DMS114 treated with DMSO at 0.1 percent for 48 hours (cell line): ENCODE results near the gene CTPS1.
A peak's percentile ranks its signal among the peaks of the same experiment; 100 is the strongest.

ENCODE experiments used
- DNase-seq: peaks from one replicate; lab custom pipeline; 2025; ENCODE audit not compliant: unreplicated experiment; lab: John Stamatoyannopoulos, UW

Gene CTPS1

DNA sequence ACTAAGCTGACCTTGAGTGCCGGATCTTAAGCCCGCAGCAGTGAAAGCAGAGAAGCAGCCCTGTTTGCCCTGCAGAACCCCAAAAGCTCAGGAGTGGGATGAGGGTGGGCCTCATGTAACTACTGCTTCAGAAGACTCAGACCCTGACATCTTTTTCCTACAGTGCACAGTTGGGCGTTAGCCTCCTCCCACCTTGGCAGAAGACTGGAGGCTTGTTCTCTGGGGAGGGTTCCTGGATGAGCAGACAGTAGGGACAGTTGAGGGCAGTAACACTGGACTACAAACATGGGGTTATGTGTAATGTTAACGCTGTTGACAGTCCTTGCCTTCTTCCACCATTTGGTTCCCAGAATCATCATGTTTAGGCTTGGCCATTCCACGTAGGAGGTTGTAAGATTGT is 9.6 kb downstream of the CTPS1 start:
- DNase-seq = no peak

GRCh38 chr1:40997096-40997495 is 17.6 kb downstream of the CTPS1 start:
- no peak for DNase-seq

DNA sequence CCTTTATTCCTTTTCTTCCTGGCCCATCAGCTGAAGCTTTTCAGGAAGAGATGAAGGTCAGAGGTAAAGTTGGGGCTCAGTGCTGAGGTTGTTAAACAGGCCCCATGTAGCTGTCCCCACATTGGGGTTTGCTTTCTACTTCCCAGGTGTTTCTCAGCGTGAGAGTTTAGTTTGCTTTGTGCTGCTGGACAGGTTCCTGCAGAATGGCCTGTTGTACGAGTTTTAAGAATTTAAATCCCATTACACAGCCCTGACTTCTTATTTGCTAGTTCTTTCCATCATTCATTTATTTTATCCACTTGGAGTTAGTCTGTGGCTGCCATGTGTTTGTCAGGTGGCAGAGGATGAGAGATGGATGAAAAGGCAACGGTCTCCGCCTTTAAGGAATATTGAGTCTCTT is 19.2 kb downstream of the CTPS1 start:
- DNase-seq = no peak

DNA sequence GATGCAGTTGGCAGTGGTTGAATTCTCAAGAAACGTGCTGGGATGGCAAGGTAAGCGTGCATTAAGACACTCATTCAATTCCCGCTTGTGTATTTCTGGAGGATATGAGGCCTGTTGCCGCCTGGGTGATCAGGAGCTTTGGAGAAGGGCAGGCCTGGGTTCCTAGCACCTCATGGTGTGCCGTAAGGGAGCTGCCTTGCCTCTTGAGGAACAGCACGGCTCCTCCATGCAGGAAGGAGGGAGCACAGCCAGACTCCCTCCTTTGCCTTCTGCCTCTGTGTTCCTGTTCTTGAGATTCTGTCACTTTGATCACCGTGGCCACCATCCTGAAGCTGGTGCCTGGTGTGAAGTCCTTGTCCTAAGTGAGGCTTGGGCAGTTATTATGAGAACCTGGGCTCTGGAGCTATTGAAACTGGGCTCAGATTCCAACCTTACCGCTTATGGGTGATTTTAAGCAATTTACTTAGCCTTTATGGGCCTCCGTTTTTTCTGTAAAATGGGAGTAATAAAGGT is 23.7 kb downstream of the CTPS1 start:
- no peak for DNase-seq

GRCh38 chr1:41003640-41004220 is 24.2 kb downstream of the CTPS1 start:
- DNase-seq = peak; percentile 30

DNA sequence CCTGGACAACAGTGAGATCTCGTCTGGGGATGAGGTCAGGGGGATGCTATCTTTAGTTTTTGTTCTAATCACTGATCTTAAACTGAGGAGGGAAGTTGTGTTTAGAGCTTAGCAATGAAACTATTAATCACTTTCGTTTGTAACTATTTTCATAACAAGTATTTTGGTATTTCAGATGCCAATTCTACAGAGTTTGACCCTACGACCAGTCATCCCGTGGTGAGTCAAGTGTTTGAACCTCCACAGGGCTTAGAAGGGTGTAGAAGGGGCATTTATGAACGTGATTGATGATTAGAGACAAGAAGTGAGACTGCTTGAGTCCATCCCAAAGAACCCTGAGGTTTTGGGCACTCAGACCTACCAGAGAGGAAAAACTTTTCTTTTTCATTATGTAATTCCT is 26.4 kb downstream of the CTPS1 start:
- DNase-seq = no peak

GRCh38 chr1:41006942-41007865 is 27.7 kb downstream of the CTPS1 start:
- DNase-seq = no peak

DNA sequence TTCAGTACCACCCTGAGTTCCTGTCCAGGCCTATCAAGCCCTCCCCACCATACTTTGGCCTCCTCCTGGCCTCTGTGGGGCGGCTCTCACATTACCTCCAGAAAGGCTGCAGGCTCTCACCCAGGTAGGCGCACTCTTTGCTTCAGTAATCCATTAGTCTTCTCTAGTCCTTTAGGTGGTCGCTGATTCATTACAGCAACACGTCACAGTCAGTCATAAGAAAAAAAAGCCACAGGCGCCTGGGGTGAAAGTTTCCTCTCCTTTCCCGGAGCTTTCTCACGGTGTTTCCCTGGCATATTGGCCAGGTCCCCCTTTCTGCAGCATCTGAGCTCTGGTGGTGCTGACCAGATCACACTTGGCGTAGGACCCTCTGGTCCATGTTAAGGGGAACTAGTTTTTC is 30.0 kb downstream of the CTPS1 start:
- no peak for DNase-seq

DNA sequence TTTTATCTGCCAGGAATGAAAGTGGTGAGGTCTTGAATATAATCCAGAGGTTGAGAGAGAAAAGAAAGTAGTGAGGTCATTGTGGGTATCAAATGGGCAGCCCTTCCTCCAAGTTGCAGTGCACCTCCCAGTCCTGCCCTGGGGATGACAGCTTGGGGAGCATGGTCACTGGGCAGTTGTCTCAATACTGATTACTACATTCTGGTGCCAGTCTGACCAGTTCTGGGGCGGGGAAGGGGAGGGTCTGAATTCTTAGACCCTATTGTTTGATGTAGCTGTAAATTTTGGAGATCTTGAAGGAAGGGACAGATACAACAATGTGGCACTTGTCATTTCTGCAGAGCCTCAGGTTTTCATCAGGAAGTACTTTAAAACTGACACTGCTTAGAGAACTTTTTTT is 30.8 kb downstream of the CTPS1 start:
- DNase-seq = no peak

GRCh38 chr1:41013024-41013423 is 33.5 kb downstream of the CTPS1 start:
- DNase-seq = no peak

DNA sequence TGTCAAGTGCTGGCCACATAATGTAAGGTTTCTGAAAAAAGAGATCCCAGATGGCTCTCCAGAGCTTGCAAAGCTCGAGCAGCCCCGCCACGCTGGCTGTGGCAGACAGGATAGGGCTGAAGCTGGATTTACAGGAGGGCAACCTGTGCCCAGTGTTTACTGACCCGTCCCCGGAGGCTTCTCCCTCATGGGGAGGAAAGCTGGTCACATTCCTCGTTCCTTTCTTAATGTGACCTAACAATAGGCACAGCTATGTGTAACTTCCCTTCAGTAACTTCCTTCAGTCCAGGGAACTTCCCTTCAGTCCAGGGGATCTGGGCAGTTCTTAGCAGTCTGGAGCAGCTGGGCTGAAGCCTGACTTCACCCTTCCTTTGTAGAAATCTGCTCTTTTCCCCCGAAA is 34.3 kb downstream of the CTPS1 start:
- DNase-seq = no peak

DNA sequence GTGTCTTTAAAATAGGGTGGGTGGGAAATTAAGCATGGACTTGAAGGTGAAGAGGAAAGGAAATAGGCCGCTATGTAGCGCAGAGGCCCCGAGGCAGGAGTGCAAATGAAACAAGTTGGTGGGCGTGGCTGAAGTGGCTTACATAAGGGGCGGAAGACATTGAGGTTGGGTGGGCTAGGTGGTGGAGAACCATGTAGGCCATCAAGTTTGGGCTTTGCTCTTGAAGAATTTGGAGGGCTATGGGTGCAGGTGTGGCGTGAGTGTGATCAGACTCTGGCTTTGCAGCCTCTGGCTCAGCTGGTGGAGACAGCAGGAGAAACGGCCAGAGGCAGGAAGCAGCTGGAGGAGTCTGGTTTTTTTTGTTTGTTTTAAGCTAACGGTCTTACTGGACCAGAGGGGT is 35.4 kb downstream of the CTPS1 start:
- no peak for DNase-seq

- no peak for DNase-seq
Measured at GRCh38 chr1:41015281-41015896, 35.9 kb downstream of the CTPS1 start.

DNA sequence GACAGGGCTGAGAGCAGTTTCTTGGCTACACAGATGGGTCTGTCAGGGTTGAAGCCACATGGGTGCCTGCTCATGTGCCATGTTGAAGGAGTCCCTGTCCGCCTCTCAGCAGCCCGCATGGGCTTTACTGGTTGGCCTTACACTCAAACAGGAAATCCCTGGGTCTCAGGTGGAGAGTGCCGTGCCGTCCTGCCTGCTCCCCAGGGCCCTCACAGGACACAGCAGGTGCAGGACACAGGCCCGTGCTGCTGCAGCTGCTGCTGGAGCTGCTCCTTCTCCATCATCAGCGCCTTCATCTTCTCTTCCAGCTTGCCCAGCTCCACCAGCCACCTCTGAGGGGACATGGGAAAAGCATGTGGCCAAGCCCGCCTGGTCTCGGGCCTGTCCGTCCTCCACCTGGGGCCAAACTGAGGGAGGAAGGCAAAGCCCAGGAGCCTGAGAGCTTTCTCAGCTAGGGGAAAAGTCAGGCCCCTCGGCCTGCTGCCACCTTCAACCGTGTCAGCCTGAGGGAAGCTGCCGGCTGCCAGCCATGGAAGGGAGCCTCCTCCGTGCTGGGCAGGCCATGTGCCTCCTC is 36.5 kb downstream of the CTPS1 start:
- no peak for DNase-seq

DNA sequence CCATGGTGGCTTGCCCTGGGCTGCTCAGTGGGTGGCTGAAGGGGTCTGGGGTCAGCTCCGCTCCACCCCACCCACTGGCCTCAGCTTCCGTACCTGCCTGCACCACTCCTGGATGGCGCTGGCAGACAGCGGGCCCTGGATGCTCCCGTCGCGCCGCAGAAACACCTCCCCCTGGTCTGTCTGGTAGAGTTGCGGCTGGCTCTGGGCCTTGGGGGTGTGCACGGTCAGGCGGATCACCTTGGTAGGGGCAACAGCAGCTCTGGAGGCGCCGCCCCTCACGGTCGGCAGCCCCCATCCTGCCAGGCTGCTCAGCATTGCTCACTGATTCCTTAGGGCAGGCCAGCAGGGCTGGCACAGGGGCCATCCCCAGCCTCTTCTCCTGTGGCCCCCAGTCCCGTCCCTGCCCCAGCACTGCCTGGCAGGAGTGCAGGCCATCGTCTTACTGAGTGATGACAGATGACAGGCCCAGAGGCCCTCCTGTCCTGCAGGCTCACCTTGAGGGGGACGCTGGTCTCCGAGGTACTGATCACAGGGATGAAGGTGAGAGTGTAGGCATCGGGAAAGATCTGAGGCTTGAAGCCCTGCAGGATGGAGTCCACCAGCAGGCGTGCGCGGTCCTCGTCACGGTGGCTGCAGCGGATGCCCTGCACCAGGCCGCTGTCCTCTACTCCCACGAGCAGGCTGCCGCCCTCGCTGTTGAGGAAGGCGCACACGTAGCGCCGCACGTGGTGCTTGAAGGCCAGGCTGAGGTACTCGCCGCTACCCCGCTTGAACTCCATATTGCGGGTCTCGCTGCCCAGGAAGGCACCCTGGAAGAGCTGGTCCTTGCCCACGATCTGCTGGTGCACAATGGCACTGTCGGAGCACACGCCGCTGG is 37.9 kb downstream of the CTPS1 start:
- DNase-seq = no peak

- no peak for DNase-seq
Measured at GRCh38 chr1:41018018-41018410, 38.5 kb downstream of the CTPS1 start.

- DNase-seq = no peak
Measured at GRCh38 chr1:41019353-41019745, 39.9 kb downstream of the CTPS1 start.

DNA sequence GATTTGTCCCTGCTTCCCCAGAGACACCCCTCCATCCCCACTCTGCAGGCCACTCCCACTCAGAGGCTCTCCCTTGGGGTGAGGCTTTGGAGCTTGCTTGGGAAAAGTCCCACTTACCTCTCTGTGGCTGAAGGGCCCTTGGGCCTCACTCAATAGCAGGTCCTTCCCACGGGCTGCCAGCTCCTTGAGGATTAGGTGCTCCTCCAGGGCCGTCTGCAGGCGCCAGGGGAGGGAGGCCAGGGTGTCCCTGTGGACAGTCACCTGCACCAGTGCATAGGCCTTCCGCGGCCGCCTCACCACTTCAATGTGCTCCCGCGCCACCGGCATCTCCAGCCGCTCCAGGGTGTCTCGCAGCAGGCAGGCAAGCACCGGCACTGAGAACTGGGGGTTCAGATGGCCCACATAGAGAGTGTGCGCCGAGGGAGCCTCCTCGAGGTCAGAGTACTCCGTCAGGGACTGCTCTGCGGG is 40.6 kb downstream of the CTPS1 start:
- DNase-seq = no peak

DNA sequence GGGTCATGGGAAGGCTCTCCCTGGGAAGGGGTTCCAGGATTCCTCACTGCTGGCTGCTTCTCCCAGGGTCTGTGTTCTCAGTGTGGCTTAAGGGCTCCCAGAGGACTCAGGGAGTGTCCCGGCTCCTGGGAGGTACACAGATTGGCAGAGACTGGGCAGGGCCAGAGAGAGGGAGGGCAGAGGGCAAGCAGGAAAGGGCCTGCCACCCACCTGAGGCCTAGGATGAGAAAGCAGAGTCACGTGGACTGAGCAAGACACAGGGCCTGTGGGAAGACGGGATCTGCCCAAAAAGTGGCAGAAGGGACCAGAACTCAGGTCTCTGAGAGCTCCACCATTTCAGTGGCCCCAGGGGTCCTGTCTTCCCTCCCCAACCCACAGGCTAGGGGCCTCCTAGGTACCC is 41.2 kb downstream of the CTPS1 start:
- DNase-seq = no peak

- DNase-seq = no peak
Measured at GRCh38 chr1:41021526-41022308, 42.2 kb downstream of the CTPS1 start, which contains the start of gene SLFNL1. SLFNL1 (minus strand) TSS chr1:41021725; CDS start chr1:41020660, 1,065 bp downstream.
